OCI-LY3 (cell line): ENCODE measurements around the gene RAMP2.
A peak's percentile ranks its signal among the peaks of the same experiment; 100 is the strongest.

Source experiments
- H2AFZ ChIP-seq: fragments of 200-600, 300-600 bp; shearing (Covaris generic); 2 replicates; pipeline ENCODE4 v1.6.0; 2014; ENCODE audit warnings: antibody characterized with exemption, low read depth, low read length
- H3K27ac ChIP-seq: fragments of 200-600, 300-600 bp; sonication (generic); 2 replicates; pipeline ENCODE4 v1.5.1; 2014; ENCODE audit warnings: mild to moderate bottlenecking, low read length, moderate library complexity, mixed read lengths
- H3K27me3 ChIP-seq: fragments of 200-600, 300-600 bp; sonication (generic); 2 replicates; pipeline ENCODE4 v1.6.1; 2014; ENCODE audit warnings: low read depth, low read length, mixed read lengths
- H3K36me3 ChIP-seq: fragments of 200-600, 300-600 bp; sonication (generic); replicated peaks from 2 replicates; pipeline ENCODE3; 2014; ENCODE audit warnings: low read depth, low read length, mixed read lengths
- H3K4me1 ChIP-seq: fragments of 300-600, 200-600 bp; sonication (generic); 2 replicates; pipeline ENCODE4 v1.6.1; 2014; ENCODE audit warnings: low read length, mixed read lengths
- H3K4me2 ChIP-seq: fragments of 200-600, 300-600 bp; sonication (generic); 2 replicates; pipeline ENCODE4 v1.6.1; 2014; ENCODE audit warnings: low read length, mixed read lengths
- H3K4me3 ChIP-seq: fragments of 300-600, 200-600 bp; sonication (generic); 2 replicates; pipeline ENCODE4 v1.5.1; 2014; ENCODE audit warnings: antibody characterized with exemption, mild to moderate bottlenecking, low read length, moderate library complexity
- H3K79me2 ChIP-seq: fragments of 300-600, 200-600 bp; shearing (Covaris generic); 2 replicates; pipeline ENCODE4 v1.6.1; 2014; ENCODE audit warnings: mild to moderate bottlenecking, low read length, mixed read lengths
- H3K9ac ChIP-seq: fragments of 300-600, 200-600 bp; shearing (Covaris generic); 2 replicates; pipeline ENCODE4 v1.6.0; 2014; ENCODE audit warnings: mild to moderate bottlenecking, low read length, moderate library complexity
- H3K9me3 ChIP-seq: fragments of 200-600, 300-600 bp; shearing (Covaris generic); 2 replicates; pipeline ENCODE4 v1.6.1; 2014; ENCODE audit warnings: low read length, mixed read lengths; ENCODE audit not compliant: insufficient read depth
- H4K20me1 ChIP-seq: fragments of 200-600, 300-600 bp; sonication (generic); 2 replicates; pipeline ENCODE4 v1.6.1; 2016; ENCODE audit warnings: low read length, mixed read lengths; ENCODE audit not compliant: insufficient read depth
- CTCF ChIP-seq: fragments of 200-600, 300-600 bp; sonication (generic); IDR thresholded peaks from 2 replicates; pipeline ENCODE4 v1.5.1; 2014; ENCODE audit warnings: antibody characterized with exemption, low read length, low read depth
- EZH2phosphoT487 ChIP-seq: fragments of 200-600 bp; shearing (Covaris generic); IDR thresholded peaks from 2 replicates; pipeline ENCODE4 v1.6.1; 2018; ENCODE audit warnings: antibody characterized with exemption, mixed run types, low read depth

Gene RAMP2

GRCh38 chr17:42750739-42751344 is 10.2 kb upstream of the RAMP2 start:
- Histone ChIP-seq H3K4me1 (peaks cover 9% of the 10 kb centered on the region), H3K36me3 (no peaks in the 10 kb centered on the region), H2AFZ (no peak overlapping the region), H3K4me2 (peak overlapping the region; percentile 29), H3K4me3 (no peak overlapping the region), H3K9me3 (no peaks in the 10 kb centered on the region), H3K27ac (no peak overlapping the region), H3K79me2 (no peaks in the 10 kb centered on the region), H3K27me3 (no peaks in the 10 kb centered on the region), H4K20me1 (no peaks in the 10 kb centered on the region), H3K9ac (no peak overlapping the region)
- no peak for TF ChIP-seq EZH2phosphoT487
- TF ChIP-seq CTCF = no peak

GRCh38 chr17:42751628-42752027 is 9.4 kb upstream of the RAMP2 start:
- TF ChIP-seq CTCF (no peak), EZH2phosphoT487 (no peak)
- Histone ChIP-seq H3K9ac (no peak overlapping the region), H3K4me1 (peaks cover 9% of the 10 kb centered on the region), H3K79me2 (no peaks in the 10 kb centered on the region), H3K4me2 (no peak overlapping the region), H3K27me3 (no peaks in the 10 kb centered on the region), H4K20me1 (no peaks in the 10 kb centered on the region), H3K9me3 (no peaks in the 10 kb centered on the region), H3K4me3 (no peak overlapping the region), H2AFZ (no peak overlapping the region), H3K27ac (no peak overlapping the region), H3K36me3 (no peaks in the 10 kb centered on the region)

GRCh38 chr17:42754782-42755181 is 6.2 kb upstream of the RAMP2 start:
- Histone ChIP-seq H3K9me3 (no peaks in the 10 kb centered on the region), H4K20me1 (no peaks in the 10 kb centered on the region), H3K36me3 (no peaks in the 10 kb centered on the region), H3K4me2 (no peak overlapping the region), H3K27ac (no peak overlapping the region), H3K27me3 (no peaks in the 10 kb centered on the region), H3K4me1 (peaks cover 22% of the 10 kb centered on the region), H3K4me3 (no peak overlapping the region), H3K79me2 (no peaks in the 10 kb centered on the region), H2AFZ (no peak overlapping the region), H3K9ac (no peak overlapping the region)
- TF ChIP-seq EZH2phosphoT487 (no peak), CTCF (no peak)

- H4K20me1 ChIP-seq = no peaks in the 10 kb centered on the region
- no peaks in the 10 kb centered on the region for H3K79me2 ChIP-seq
- H3K4me1 ChIP-seq = peaks cover 30% of the 10 kb centered on the region
- H3K27me3 ChIP-seq = no peaks in the 10 kb centered on the region
- TF ChIP-seq EZH2phosphoT487 (no peak), CTCF (no peak)
- H3K27ac ChIP-seq = peak overlapping the region; percentile 17; the same call in 1 of the 2 replicates
- no peaks in the 10 kb centered on the region for H3K9me3 ChIP-seq
- H3K4me2 ChIP-seq = peak overlapping the region; percentile 70
- no peaks in the 10 kb centered on the region for H3K36me3 ChIP-seq
- peak overlapping the region; percentile 28; the same call in 1 of the 2 replicates for H3K9ac ChIP-seq
- peak overlapping the region; percentile 22; the same call in 1 of the 2 replicates for H3K4me3 ChIP-seq
- peak overlapping the region; percentile 37; the same call in 1 of the 2 replicates for H2AFZ ChIP-seq
Measured at GRCh38 chr17:42759982-42760651, 910 bp upstream of the RAMP2 start.
